Tibial artery (tissue), 4 donors: ENCODE measurements around the gene SPP2.

Experiments
- DNase-seq, 2 donors: peaks; one replicate each; pipeline ENCODE4 v3.0.0-alpha.2; 2019
- H3K27ac ChIP-seq, 2 donors: fragments of 200-600 bp; sonication (generic) in 1 of 2; 1 replicate in 1 of 2; 2 replicates in 1 of 2; pipeline ENCODE4 v1.5.1; 2018 to 2019; ENCODE audit warnings: mild to moderate bottlenecking in 1 of 2
- H3K27me3 ChIP-seq, 2 donors: fragments of 200-600 bp; sonication (generic) in 1 of 2; one replicate each; pipeline versions ENCODE4 v1.5.1 to v1.6.0; 2016 to 2019
- H3K36me3 ChIP-seq, 3 donors: fragments of 200-600 bp; sonication (generic) in 2 of 3; one replicate each; pipeline ENCODE4 v1.5.1; 2016 to 2019; ENCODE audit warnings: mild to moderate bottlenecking in 2 of 3
- H3K4me1 ChIP-seq, 4 donors: fragments of 200-600 bp; sonication (generic) in 2 of 4; 1 replicate in 3 of 4; 2 replicates in 1 of 4; pipeline ENCODE4 v1.5.1; 2016 to 2019
- H3K4me3 ChIP-seq, 2 donors: fragments of 200-600 bp; sonication (generic) in 1 of 2; 1 replicate in 1 of 2; 2 replicates in 1 of 2; pipeline ENCODE4 v1.5.1; 2018 to 2019; ENCODE audit warnings: mild to moderate bottlenecking in 2 of 2
- H3K9me3 ChIP-seq, 3 donors: fragments of 200-600 bp; sonication (generic) in 1 of 3; one replicate each; pipeline ENCODE4 v1.5.1; 2016 to 2019
- CTCF ChIP-seq, 2 experiments: fragments of 200-600 bp in 1 of 2; fragments of 450-650 bp in 1 of 2; IDR thresholded peaks; one replicate each; pipeline ENCODE4 v1.5.1; 2017 to 2019; ENCODE audit warnings: antibody characterized with exemption in 2 of 2, mild to moderate bottlenecking in 1 of 2, moderate library complexity in 1 of 2
- intact Hi-C: fragments of 100-400 bp; cut with DNase I; formaldehyde crosslinking; loops from one replicate; pipeline ENCODE4 v1.15.0; 2023; ENCODE audit warnings: low total_unique reads

Gene SPP2

GRCh38 chr2:234006501-234006900, 44.0 kb upstream of the SPP2 start:
- Histone ChIP-seq H3K4me3 (no peak overlapping the region), H3K9me3 (no peaks in the 10 kb centered on the region), H3K36me3 (no peaks in the 10 kb centered on the region), H3K4me1 (peaks cover 0 to 5% (median 2%) of the 10 kb centered on the region in 4 donors), H3K27ac (no peak overlapping the region), H3K27me3 (no peaks in the 10 kb centered on the region)
- DNase-seq = no peak
- TF ChIP-seq CTCF (IDR thresholded peaks at IDR 0.05) = no peak
- intact Hi-C loops = no loop called here

DNA sequence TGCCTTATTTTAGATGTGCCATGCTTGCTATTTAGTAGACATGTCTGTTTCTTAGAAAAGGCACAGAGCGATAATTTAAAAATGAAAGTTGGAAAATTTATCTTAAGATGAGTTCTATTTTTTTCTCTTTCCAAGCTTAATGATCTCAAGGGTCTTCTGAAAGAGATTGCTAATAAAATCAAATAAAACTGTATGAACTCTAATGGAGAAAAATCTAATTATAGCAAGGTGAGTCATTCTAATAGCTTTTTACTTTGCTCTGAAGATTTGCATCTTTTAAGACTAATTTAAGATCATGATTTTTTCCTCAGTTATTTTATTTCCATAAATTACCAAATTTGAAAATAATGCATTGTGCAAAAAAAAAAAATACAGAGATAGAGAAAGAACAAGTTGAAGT, 36.1 kb upstream of the SPP2 start:
- intact Hi-C loops = no loop called here
- H3K4me1 ChIP-seq = no peaks in the 10 kb centered on the region
- TF ChIP-seq CTCF (IDR thresholded peaks at IDR 0.05) = no peak

GRCh38 chr2:234015861-234016260, 34.6 kb upstream of the SPP2 start:
- intact Hi-C loops = no loop called here
- H3K27ac ChIP-seq = no peak overlapping the region
- no peaks in the 10 kb centered on the region for H3K9me3 ChIP-seq
- H3K4me3 ChIP-seq = no peak overlapping the region
- H3K36me3 ChIP-seq = no peaks in the 10 kb centered on the region
- peaks cover 0 to 3% of the 10 kb centered on the region in 2 donors for H3K27me3 ChIP-seq
- no peak for DNase-seq
- H3K4me1 ChIP-seq = no peaks in the 10 kb centered on the region
- TF ChIP-seq CTCF (IDR thresholded peaks at IDR 0.05) = no peak

More for the DNA sequence above, 36.1 kb upstream of the SPP2 start:
- Histone ChIP-seq H3K27me3 (no peaks in the 10 kb centered on the region), H3K27ac (no peak overlapping the region), H3K36me3 (no peaks in the 10 kb centered on the region), H3K4me3 (no peak overlapping the region), H3K9me3 (no peaks in the 10 kb centered on the region)
- DNase-seq = no peak

- TF ChIP-seq CTCF (IDR thresholded peaks at IDR 0.05) = no peak
- intact Hi-C loops = no loop called here
- Histone ChIP-seq H3K27ac (no peak overlapping the region), H3K36me3 (no peaks in the 10 kb centered on the region), H3K27me3 (peaks cover 0 to 4% of the 10 kb centered on the region in 2 donors), H3K4me1 (no peaks in the 10 kb centered on the region), H3K9me3 (no peaks in the 10 kb centered on the region), H3K4me3 (no peak overlapping the region)
- no peak for DNase-seq
These were observed 30.6 kb upstream of the SPP2 start for GRCh38 chr2:234019896-234020295.

DNA sequence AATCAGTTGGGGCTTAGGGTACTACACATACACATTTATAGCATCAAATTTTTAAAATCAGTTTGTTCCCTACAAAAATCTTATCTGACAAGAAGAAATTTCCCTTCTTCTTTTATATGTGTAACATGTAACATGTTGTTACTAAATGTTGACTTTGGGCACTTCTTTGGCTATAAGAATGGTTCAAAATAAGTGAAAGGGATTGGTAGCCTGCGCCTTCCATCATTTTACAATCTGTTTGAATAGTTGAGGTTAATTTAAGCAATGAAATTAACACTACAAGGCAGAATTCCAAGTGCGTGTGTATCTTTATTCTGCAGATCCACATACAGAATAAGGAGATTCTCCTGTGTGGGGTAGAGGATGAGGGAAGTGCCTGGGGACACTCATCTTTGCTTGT, 30.2 kb upstream of the SPP2 start:
- Histone ChIP-seq H3K9me3 (no peaks in the 10 kb centered on the region), H3K4me1 (no peaks in the 10 kb centered on the region), H3K27ac (no peak overlapping the region), H3K36me3 (no peaks in the 10 kb centered on the region), H3K27me3 (peaks cover 0 to 4% of the 10 kb centered on the region in 2 donors), H3K4me3 (no peak overlapping the region)
- intact Hi-C loops = no loop called here
- no peak for TF ChIP-seq CTCF (IDR thresholded peaks at IDR 0.05)
- no peak for DNase-seq

- intact Hi-C loops = no loop called here
- TF ChIP-seq CTCF (IDR thresholded peaks at IDR 0.05) = no peak
- H3K9me3 ChIP-seq = no peaks in the 10 kb centered on the region
- peaks cover 0 to 7% (median 2%) of the 10 kb centered on the region in 4 donors for H3K4me1 ChIP-seq
- H3K27ac ChIP-seq = no peak overlapping the region
- H3K27me3 ChIP-seq = peaks cover 0 to 4% of the 10 kb centered on the region in 2 donors
- DNase-seq = no peak
- no peaks in the 10 kb centered on the region for H3K36me3 ChIP-seq
- H3K4me3 ChIP-seq = no peak overlapping the region
These were observed 28.1 kb upstream of the SPP2 start for GRCh38 chr2:234022424-234022823.
